ENCODE measurements around the gene MDC1.
"Not testable (repeated sequence)": the region's sequence is repeated elsewhere in the genome, so short reads cannot be mapped to it uniquely, and the experiment has no call there.

MDC1 gene

DNA sequence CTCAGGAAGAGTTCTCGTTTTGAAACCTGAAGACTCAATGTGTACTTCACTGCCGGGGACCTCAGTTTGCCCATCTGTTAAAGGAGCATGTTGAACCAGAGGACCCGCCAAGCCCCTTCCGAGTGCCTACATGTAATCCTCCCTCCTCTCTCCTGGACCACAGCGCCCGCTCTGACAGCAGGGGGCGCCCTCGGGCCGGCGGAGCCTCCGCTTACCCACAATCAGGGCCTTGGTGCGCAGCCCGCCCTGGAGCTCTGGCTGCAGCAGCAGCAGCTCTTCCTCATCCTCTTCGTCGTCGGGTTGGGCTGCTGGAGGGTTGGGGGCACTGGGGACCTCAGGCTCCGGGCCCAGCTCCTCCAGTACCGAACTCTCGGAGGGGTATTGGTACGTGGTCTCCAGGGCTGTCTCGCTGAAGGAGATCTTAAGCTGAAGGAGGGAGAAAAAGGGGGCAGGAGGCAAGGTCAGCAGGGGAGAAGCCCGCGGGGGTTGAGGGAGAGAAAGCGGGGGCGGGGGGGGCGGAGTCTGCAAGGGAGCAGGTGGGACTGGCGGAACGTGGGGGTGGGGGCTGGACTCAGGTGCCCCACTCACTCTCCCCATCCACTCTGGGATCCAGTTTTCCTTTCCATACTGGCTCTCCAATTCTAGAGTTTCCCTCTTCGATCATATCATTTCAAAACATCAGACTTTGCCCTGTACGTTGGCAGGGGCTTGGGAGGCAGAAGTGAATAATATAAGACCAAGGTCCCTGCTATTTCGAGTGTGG, 37.9 kb downstream of the MDC1 start:
- peak; percentile 27 for DNase-seq

DNA sequence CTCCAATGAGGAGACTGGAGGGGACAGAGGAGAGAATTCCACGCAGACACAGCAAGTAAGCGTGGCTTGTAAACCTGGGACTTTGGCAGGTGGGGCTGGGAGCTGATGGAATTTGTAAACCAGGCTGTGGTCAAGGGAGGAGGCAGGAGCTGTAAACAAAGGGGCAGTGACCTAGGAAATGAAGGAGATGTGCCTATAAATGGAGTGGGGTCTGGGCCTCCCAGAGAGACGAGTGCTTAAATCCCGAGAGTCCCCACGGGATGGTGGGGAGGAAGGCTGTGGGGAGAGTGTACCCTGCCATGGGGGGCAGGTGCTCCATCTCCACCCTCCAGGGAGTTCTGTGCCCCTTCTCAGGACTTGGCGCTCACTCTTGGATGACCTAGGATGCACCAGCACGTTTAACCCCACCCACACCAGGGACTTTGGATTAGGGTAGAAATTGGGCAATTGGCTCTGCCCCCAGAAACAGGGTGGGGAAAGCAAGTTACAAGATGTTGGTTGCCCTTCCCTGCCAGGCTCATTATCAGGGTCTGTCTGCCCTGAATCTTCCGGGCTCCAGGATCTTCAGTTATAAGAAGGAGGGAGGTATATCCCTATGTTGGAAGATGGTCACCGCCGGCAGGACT, 40.3 kb downstream of the MDC1 start:
- no peak for DNase-seq

DNA sequence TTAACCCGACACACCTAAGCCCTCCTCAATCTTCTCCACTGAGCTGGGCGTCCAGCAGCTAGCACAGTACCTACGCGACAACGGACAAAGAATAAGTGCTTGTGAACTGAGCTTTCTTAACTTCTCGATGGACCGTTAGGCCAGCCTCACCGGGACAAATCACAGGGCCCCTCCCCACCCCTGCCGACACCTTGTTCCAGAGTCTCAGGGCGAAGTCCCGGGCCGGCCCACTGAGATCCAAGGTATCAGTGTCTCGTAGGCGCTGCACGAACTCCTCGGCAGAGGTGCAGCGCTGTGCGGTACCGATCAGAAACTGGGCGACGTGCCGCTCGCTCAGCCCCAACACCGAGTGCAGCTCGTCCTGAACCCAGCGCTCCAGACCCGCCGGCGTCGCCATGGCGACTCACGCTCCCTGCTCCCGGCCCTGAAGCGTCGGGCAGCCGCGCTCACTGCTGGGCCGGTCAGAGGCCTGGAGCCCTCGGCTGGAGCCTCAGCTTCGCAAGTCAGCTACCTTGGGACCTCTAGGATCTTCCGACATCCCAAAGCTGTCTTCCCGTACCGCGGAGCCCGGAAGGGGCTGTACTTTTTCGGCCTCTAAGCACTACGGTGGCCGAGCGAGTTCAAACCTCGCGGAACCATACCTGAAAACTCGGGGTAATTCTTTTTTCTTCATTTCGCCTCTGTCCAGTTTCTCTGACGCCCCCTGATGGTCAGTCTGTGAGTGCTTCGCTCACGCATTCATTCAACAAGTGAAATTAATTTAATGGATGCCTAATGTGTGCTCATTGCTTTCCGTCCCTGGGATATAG, 44.4 kb downstream of the MDC1 start, which contains the start of gene DHX16:
Gene DHX16 (minus strand): TSS at position 562 of the 809 bp plus-strand sequence. CDS start 165 bp downstream, at position 397.
- DNase-seq = peak; percentile 89

DNA sequence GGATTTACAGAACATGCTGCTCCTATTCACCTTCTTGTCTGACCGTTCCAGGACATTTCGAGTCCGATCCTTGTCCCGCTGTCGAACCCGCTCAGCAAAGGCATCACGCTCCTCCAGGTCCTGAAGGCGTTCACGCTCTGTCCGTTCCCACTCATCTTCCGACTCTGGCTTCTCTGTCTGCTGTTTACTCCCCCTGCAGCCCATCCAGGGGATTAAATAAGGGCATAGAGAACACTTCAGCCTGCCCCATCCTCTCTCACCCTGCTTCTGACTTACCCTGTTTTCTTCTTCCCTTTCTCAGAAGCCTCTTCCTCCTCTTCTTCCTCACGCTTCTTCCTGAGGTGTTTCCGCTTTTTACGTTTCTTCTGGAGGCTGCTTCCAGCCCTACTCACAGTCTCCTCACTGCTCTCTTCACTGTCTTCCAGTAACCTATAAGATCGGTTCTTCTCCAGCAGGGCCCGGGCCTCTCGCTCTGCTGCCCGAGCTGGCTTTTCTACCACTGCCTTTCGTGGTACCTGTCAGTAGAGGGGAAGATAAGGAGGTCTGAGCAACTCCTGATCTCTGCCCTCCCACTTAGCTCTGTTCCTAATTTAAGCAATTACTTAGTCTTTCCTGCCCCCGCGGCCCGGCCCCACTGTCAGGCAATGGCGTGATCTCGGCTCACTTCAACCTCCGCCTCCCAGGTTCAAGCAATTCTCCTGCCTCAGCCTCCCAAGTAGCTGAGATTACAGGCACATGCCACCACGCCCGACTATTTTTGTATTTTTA, 46.1 kb downstream of the MDC1 start:
- no peak for DNase-seq

DNA sequence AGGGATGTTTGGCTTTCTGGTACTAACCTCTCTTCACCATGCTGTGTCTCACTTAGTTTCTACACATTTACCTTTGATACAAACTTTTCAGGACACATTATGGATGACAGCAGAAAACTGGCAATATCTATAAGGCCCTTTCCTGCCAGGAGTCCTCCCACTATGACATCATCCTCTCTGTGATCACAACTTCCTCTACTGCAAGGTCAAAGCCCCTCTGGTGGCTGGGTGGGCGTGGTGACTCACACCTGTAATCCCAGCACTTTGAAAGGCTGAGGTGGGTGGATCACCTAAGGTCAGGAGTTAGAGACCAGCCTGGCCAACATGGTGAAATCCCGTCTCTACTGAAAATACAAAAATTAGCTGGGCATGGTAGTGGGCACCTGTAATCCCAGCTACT, 50.8 kb downstream of the MDC1 start:
- DNase-seq = not testable (repeated sequence)

DNA sequence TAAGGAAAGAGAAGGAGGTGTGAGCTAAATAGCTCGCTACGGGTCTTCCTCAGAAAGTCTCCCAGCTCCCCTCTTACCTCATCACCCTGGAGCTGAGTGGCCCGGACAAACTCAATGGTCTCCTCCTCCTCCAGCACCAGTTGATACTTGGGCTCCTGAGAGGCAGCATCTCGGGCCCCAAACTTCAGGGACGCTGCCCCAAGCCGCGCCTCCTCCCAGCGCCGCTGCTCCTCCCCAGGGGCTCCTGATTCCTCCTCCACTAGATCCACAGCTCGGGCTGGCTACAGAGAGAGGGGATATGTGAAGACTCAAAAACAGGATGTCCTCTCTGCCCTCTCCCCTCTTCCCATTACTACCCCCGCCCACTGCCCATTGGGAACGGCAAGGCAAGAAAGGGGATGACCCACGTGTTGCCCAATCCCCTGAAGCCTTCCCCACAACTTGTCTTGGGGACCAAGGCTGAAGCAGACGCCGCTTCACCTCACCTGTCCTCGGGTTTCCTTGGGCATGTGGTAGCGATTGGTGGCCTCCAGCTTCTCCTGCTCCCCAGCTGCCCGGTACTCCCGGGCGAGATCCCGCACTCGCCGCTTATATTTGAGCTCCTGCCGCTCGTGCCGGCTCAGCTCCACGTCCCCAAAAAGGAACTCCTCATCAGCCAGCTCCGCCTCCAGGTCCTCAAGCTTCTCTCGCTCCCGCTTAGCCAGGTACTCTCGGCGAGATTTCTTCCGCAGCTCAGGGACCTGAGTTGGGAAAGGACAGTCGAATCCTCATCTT, 51.9 kb downstream of the MDC1 start:
- DNase-seq = no peak

DNA sequence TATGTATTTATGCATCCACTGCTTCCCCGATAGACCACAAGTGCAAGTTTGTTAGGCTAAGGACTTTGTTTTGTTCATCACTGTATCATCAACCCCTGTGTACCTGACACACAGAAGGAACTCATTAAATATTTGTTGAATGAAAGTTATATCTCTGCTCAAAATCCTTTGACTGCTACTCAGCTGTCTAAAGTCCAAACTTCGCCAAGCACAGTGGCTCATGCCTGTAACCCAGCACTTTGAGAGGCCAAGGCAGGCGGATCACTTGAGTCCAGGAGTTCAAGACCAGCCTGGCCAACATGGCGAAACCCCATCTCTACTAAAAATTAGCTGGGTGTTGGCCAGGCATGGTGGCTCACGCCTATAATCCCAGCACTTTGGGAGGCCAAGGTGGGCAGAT, 59.2 kb downstream of the MDC1 start:
- DNase-seq = not testable (repeated sequence)

DNA sequence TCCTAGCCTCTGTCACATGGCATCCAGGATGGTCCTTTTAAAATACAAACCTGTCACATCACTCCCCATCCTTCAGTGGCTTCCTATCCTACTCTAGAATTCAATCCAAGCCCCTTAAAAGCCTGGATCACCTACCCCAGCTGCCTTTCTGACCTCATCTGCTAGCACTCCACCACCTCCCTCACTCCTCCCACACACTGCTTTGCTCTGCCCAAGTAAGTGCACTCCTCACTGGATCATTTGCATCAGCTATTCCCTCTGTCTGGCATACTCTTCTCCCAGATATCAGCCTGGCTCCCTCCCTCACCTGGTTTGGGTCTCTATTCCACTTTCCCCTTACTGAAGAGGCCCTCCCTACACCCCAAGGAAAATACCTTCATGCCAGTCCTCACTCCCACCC, 59.6 kb downstream of the MDC1 start:
- no peak for DNase-seq

DNA sequence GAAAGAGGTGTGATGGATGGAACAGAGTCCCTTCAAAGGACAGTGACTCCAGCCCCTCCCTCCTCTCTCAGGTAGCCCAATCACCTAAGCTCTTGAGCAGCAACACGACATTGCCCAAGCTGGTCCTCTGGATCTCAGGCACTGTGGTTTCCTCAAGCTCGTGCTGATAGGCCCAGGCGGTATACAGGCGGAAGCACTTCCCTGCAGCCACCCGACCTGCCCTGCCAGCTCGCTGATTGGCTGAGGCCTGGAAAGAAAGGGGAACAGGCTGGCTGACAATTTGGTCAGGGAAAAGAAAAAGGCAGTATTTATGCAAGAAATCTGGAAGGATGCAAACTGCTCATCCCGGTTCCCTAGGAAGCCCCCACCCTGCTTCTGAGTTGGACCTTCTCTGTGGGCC, 60.6 kb downstream of the MDC1 start:
- no peak for DNase-seq

DNA sequence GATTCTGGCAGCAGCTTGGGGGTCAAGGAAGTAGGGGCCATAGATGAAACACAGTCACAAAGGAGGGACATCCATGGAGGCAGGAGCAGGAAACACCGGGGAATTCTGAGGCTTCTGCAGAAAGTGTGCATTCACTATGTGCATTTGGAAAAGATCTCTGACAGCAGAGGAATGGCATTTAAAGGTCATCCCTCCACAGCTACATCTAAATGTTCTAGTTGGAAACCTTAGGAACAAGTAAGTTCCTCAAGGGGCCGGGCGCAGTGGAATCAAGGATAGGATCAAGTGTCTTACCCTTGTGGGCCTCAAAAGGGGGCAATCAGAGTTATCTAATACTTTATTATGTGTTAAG, 61.4 kb downstream of the MDC1 start:
- no peak for DNase-seq

DNA sequence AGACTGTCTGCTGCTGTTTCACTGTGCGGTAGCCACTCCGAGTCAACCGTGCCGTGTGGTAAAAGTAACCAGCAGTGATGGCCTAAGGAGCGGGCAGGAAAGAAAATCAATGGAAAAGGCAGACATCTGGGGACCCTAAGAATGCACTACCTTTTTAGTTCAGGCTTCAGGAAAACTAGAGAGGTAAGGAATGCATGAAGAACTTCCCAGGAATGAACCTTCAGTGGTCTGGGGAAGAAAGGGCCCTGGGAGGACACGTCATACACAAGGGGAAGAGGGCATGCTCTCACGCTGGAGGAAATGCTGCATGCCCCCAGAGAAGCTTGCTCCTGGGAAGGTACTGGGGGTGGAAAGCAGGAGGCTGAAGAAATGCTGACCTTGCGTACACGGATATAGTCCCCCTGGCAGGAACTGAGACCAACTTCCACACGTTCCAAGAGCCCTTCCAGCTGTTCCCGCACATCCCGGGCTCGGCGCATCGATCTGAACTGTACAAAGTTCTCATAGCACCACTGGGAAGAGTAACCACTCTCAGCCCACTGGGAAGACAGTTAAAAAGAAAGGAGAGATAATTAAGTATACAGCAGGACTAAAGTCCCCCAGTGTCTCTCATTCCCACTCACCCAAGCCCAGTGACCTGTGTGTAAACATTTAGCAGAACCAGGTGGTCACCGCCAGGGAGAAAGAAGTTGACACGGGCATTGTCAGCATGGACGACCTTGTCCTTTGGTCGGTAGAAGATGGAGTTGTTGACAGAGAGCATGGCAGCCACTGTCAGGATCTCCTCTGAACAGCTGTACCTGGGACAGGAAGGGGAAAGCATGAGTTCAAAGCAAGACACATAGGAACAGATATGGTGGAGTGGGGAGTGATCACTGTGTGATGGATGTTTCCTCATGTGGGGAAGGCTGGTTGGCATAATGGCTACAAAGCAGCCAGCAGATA, 62.0 kb downstream of the MDC1 start:
- DNase-seq = no peak

DNA sequence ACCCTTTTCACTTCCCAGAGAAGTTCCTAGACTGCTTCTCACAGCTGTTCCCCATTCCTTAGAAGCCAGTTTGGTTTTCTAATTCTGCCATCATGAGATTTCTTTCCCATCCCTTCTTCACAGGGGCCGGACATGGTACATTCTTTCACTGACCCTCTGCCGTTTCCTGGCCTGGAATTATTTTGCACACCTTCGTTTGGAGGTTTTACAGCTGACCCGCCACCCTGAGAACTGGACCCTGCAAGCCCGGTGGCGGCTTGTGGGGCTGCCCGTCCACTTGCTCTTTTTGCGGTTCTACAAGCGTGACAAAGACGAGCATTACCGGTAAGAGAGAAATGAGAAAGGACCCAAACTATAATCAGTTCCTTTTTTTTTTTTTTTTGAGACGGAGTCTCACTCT, 65.9 kb downstream of the MDC1 start:
- DNase-seq = no peak

All from NCI-H1092 (cell line).